Heart left ventricle (tissue), 13 donors: ENCODE results near the gene THSD4.

ENCODE experiments used
- POLR2A ChIP-seq, 2 donors: fragments of 450-650 bp; IDR thresholded peaks; one replicate each; pipeline ENCODE4 v1.6.1; 2017; ENCODE audit warnings: antibody characterized with exemption in 2 of 2, mild to moderate bottlenecking in 2 of 2, moderate library complexity in 2 of 2
- TF ChIP-seq, protein P1 (sequence below), 12 donors: fragments of 200-600 bp; sonication (generic) in 4 of 12; IDR thresholded peaks; one replicate each; pipeline versions ENCODE4 v1.5.0 to v1.8.0; 2018 to 2022; ENCODE audit warnings: antibody characterized with exemption in 12 of 12, mild to moderate bottlenecking in 5 of 12
- donor health status: ischemic (EF 13 %, LVEDD 7.1; RV severe dilation, severe dysfunction).
- donor health status: DM: no; HTN: yes; CAD: no.
- donor health status: DM: no; HTN: no; CAD: no.
- donor health status: ischemic (EF 25% LVEDD 6.9; RV normal size, moderate dysfunction).
- donor health status: ischemic (EF 25% LVEDD 5.7; RV mildly dilated, moderate dysfunction).
- donor health status: ischemic (EF 35%, LVEDD 5.7; RV mildly dilated, moderate dysfunction).
- donor health status: nonischemic (EF 11% LVEDD 7.7; RV severe dilation, severe dysfunction).
- donor health status: DM: yes; HTN: yes; CAD: no.
- donor health status: PGD.
- donor health status: ischemic (EF 29% LVEDD 5.4; RV normal size, mild dysfunction).
- donor health status: nonischemic (EF 23%, LVEDD 6.1; RV moderate dilation, normal function).

GRCh38 chr15:71456362-71456761 lies 341.1 kb downstream of the THSD4 start:
- TF ChIP-seq POLR2A (IDR thresholded peaks at IDR 0.05): no peak
- TF ChIP-seq, protein P1, sequence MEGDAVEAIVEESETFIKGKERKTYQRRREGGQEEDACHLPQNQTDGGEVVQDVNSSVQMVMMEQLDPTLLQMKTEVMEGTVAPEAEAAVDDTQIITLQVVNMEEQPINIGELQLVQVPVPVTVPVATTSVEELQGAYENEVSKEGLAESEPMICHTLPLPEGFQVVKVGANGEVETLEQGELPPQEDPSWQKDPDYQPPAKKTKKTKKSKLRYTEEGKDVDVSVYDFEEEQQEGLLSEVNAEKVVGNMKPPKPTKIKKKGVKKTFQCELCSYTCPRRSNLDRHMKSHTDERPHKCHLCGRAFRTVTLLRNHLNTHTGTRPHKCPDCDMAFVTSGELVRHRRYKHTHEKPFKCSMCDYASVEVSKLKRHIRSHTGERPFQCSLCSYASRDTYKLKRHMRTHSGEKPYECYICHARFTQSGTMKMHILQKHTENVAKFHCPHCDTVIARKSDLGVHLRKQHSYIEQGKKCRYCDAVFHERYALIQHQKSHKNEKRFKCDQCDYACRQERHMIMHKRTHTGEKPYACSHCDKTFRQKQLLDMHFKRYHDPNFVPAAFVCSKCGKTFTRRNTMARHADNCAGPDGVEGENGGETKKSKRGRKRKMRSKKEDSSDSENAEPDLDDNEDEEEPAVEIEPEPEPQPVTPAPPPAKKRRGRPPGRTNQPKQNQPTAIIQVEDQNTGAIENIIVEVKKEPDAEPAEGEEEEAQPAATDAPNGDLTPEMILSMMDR (IDR thresholded peaks at IDR 0.05): no peak
